Adipocyte (in vitro differentiated cells): ENCODE data around the gene MICA.
A peak's percentile ranks its signal among the peaks of the same experiment; 100 is the strongest.

Experiments used
- DNase-seq: peaks from one replicate; pipeline ENCODE4 v3.0.0-alpha.2; 2015; ENCODE audit warnings: low read depth
- H3K27me3 ChIP-seq: replicated peaks from 2 replicates; pipeline ENCODE4 v1.7.0; 2013; ENCODE audit warnings: mild to moderate bottlenecking, low read length, moderate library complexity; ENCODE audit not compliant: control insufficient read depth, insufficient read depth
- H3K36me3 ChIP-seq: 2 replicates; pipeline ENCODE4 v1.7.0; 2013; ENCODE audit warnings: low read length, mild to moderate bottlenecking, moderate library complexity; ENCODE audit not compliant: control insufficient read depth, insufficient read depth, severe bottlenecking
- H3K4me1 ChIP-seq: 2 replicates; pipeline ENCODE4 v1.7.0; 2013; ENCODE audit warnings: mild to moderate bottlenecking, low read length, moderate library complexity; ENCODE audit not compliant: control insufficient read depth, insufficient read depth
- H3K4me3 ChIP-seq: 2 replicates; pipeline ENCODE4 v1.7.0; 2013; ENCODE audit warnings: mild to moderate bottlenecking, low read length, moderate library complexity
- H3K9ac ChIP-seq: 2 replicates; pipeline ENCODE4 v1.7.0; 2013; ENCODE audit warnings: mild to moderate bottlenecking, low read length, moderate library complexity
- H3K9me3 ChIP-seq: 2 replicates; pipeline ENCODE4 v1.7.0; 2013; ENCODE audit warnings: mild to moderate bottlenecking, low read length, moderate library complexity; ENCODE audit not compliant: control insufficient read depth

Gene MICA

GRCh38 chr6:31403283-31404060 lies at the start of gene MICA:
Gene MICA (plus strand): TSS chr6:31403595. CDS start chr6:31403633, 38 bp downstream.
- Histone ChIP-seq H3K4me3 (peak within 1 kb of the TSS; percentile 96), H3K4me1 (peaks cover 41% of the 10 kb centered on the region), H3K36me3 (peaks cover 6% of the 10 kb centered on the region), H3K27me3 (no peaks in the 10 kb centered on the region), H3K9ac (peak within 1 kb of the TSS; percentile 86), H3K9me3 (no peaks in the 10 kb centered on the region)
- DNase-seq, result peak; percentile 96

DNA sequence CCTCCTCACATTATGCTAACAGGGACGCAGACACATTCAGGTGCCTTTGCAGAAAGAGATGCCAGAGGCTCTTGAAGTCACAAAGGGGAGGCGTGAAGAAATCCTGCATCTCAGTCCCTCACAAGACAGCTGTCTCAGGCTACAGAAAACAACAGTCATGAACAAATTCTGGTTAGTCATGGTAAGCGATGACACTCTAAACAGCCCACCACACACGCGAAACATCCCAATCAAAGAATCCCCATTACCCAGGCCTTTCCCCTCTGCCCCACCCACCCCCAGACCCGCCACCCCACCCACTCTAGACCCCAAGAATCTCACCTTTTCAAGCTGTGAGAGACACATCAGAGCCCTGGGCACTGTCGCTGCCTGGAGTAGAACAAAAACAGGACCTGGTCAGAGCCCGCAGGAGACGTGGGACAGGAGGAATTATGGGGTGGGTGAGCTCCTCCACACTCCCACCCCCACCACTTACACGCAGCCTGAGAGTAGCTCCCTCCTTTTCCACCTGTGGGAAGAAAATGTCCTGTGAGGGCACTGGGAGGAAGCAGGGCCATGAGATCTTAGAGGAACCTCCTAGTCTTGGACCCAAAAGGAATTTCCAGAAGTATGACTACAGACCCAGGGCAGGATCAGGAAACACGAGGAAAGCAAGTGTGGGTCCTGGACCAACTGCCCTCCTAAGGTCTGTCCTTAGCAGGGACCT lies 49.1 kb upstream of the MICA start:
- H3K9me3 ChIP-seq, result no peaks in the 10 kb centered on the region

GRCh38 chr6:31354864-31355582 lies 48.4 kb upstream of the MICA start:
- peaks cover 14% of the 10 kb centered on the region for H3K27me3 ChIP-seq
- no peak for DNase-seq
- H3K4me1 ChIP-seq, result peaks cover 4% of the 10 kb centered on the region
- H3K9me3 ChIP-seq, result no peaks in the 10 kb centered on the region
- H3K4me3 ChIP-seq, result no peak overlapping the region
- H3K9ac ChIP-seq, result no peak overlapping the region
- peaks cover 6% of the 10 kb centered on the region for H3K36me3 ChIP-seq

More for the DNA sequence above, 49.1 kb upstream of the MICA start:
- Histone ChIP-seq H3K4me3 (no peak overlapping the region), H3K4me1 (peaks cover 4% of the 10 kb centered on the region), H3K27me3 (peaks cover 9% of the 10 kb centered on the region), H3K36me3 (peaks cover 6% of the 10 kb centered on the region), H3K9ac (no peak overlapping the region)
- no peak for DNase-seq

GRCh38 chr6:31355583-31355948 lies 47.8 kb upstream of the MICA start:
- no peaks in the 10 kb centered on the region for H3K9me3 ChIP-seq
- H3K27me3 ChIP-seq, result peaks cover 14% of the 10 kb centered on the region
- H3K4me3 ChIP-seq, result peak overlapping the region; percentile 84
- no peak for DNase-seq
- peaks cover 6% of the 10 kb centered on the region for H3K36me3 ChIP-seq
- no peak overlapping the region for H3K9ac ChIP-seq
- peaks cover 4% of the 10 kb centered on the region for H3K4me1 ChIP-seq

GRCh38 chr6:31356216-31356945 lies 47.0 kb upstream of the MICA start:
- DNase-seq, result peak; percentile 68

GRCh38 chr6:31356946-31357466 lies 46.4 kb upstream of the MICA start, which contains the start of gene HLA-B:
Gene HLA-B (minus strand): TSS chr6:31357179. CDS start chr6:31357158, 21 bp downstream.
- H3K4me3 ChIP-seq, result peak within 1 kb of the TSS; percentile 84
- peaks cover 14% of the 10 kb centered on the region for H3K27me3 ChIP-seq
- no peaks in the 10 kb centered on the region for H3K9me3 ChIP-seq
- DNase-seq, result peak; percentile 93
- peak within 1 kb of the TSS; percentile 83 for H3K9ac ChIP-seq
- peaks cover 6% of the 10 kb centered on the region for H3K36me3 ChIP-seq
- peaks cover 4% of the 10 kb centered on the region for H3K4me1 ChIP-seq

More at GRCh38 chr6:31356216-31356945, 47.0 kb upstream of the MICA start:
- Histone ChIP-seq H3K9ac (peak overlapping the region; percentile 83), H3K27me3 (peaks cover 14% of the 10 kb centered on the region), H3K4me1 (peaks cover 4% of the 10 kb centered on the region), H3K4me3 (peak overlapping the region; percentile 84), H3K36me3 (peaks cover 6% of the 10 kb centered on the region), H3K9me3 (no peaks in the 10 kb centered on the region)

DNA sequence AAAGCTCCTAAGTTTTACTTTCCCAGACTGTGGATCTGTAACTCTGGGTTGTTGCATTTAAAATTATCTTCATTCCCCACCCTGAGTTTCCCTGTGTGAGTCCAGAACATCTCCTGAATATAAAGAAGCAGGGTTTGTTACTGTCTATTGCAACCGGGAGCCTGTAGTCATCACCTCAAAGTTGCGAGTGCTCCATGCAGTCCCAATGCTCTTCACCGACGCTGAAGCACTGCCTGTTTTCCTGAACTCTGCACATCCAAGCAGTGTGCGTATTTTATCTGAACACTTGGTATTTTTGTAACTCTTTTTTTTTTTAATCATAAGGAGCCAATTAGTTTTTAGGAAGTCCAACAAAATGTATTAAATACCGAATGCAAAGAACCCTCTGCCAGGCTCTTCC lies 45.5 kb upstream of the MICA start:
- H3K9me3 ChIP-seq, result no peaks in the 10 kb centered on the region
- peaks cover 18% of the 10 kb centered on the region for H3K27me3 ChIP-seq
- peaks cover 4% of the 10 kb centered on the region for H3K4me1 ChIP-seq
- H3K9ac ChIP-seq, result no peak overlapping the region
- H3K36me3 ChIP-seq, result peaks cover 6% of the 10 kb centered on the region
- no peak for DNase-seq
- H3K4me3 ChIP-seq, result no peak overlapping the region

- H3K4me1 ChIP-seq, result peaks cover 4% of the 10 kb centered on the region
- no peaks in the 10 kb centered on the region for H3K9me3 ChIP-seq
- H3K36me3 ChIP-seq, result peaks cover 6% of the 10 kb centered on the region
- H3K9ac ChIP-seq, result no peak overlapping the region
- H3K27me3 ChIP-seq, result peaks cover 18% of the 10 kb centered on the region
- H3K4me3 ChIP-seq, result no peak overlapping the region
- no peak for DNase-seq
Observed at GRCh38 chr6:31358302-31358701, 45.1 kb upstream of the MICA start.

DNA sequence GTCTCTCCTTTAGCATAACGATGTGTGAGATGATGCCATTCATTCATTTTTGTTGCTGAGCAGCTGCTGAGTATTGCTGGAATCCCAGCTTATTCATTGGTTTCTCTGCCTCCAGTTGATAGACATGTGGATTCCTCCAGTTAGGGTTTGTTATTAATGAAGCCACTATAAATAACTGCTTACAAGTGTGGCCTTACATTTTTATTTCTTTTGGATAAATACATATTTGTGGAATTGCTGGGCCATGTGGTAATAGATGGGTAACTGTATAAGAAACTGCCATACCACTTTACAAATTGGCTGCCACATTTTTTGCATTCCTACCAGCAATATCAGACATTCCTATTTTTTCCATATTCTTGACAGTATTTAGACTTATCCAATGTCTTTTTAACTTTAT lies 43.8 kb upstream of the MICA start:
- DNase-seq, result no peak
- no peak overlapping the region for H3K4me3 ChIP-seq
- no peaks in the 10 kb centered on the region for H3K36me3 ChIP-seq
- no peak overlapping the region for H3K9ac ChIP-seq
- peaks cover 18% of the 10 kb centered on the region for H3K27me3 ChIP-seq
- no peaks in the 10 kb centered on the region for H3K9me3 ChIP-seq
- H3K4me1 ChIP-seq, result peaks cover 4% of the 10 kb centered on the region

GRCh38 chr6:31362751-31363150 lies 40.6 kb upstream of the MICA start:
- no peak for DNase-seq
- no peaks in the 10 kb centered on the region for H3K36me3 ChIP-seq
- no peaks in the 10 kb centered on the region for H3K9me3 ChIP-seq
- no peak overlapping the region for H3K4me3 ChIP-seq
- H3K27me3 ChIP-seq, result peaks cover 21% of the 10 kb centered on the region
- H3K4me1 ChIP-seq, result no peaks in the 10 kb centered on the region
- no peak overlapping the region for H3K9ac ChIP-seq
